Stomach smooth muscle (tissue), 2 donors: ENCODE results near the gene LBR.

ENCODE experiments used
- H3K27ac ChIP-seq: one replicate; pipeline ENCODE4 v1.7.0; 2013; ENCODE audit warnings: mild to moderate bottlenecking, low read length, inconsistent platforms
- H3K27me3 ChIP-seq, 2 donors: one replicate each; pipeline ENCODE4 v1.7.0; 2013; ENCODE audit warnings: low read length in 2 of 2; ENCODE audit not compliant: insufficient read depth in 2 of 2, control insufficient read depth in 1 of 2
- H3K36me3 ChIP-seq, 2 donors: one replicate each; pipeline ENCODE4 v1.7.0; 2013; ENCODE audit warnings: low read length in 2 of 2; ENCODE audit not compliant: control insufficient read depth in 2 of 2, insufficient read depth in 2 of 2
- H3K4me1 ChIP-seq: one replicate; pipeline ENCODE4 v1.7.0; 2013; ENCODE audit warnings: low read length; ENCODE audit not compliant: control insufficient read depth, insufficient read depth
- H3K4me3 ChIP-seq, 2 donors: one replicate each; pipeline ENCODE4 v1.7.0; 2013; ENCODE audit warnings: low read length in 2 of 2
- H3K9ac ChIP-seq, 2 donors: one replicate each; pipeline ENCODE4 v1.7.0; 2013; ENCODE audit warnings: low read length in 2 of 2, mild to moderate bottlenecking in 1 of 2
- H3K9me3 ChIP-seq, 2 donors: one replicate each; pipeline ENCODE4 v1.7.0; 2013; ENCODE audit warnings: low read length in 2 of 2; ENCODE audit not compliant: control insufficient read depth in 2 of 2
- donor health status: healthy.
- donor health status: Pancreatic carcinoma.

The LBR gene

GRCh38 chr1:225462429-225462713 is 34.5 kb upstream of the LBR start:
- H3K4me3 ChIP-seq: peak overlapping the region in 1 of 2 donors; percentile 65
- peaks cover 65% of the 10 kb centered on the region for H3K4me1 ChIP-seq
- no peaks in the 10 kb centered on the region for H3K36me3 ChIP-seq
- H3K9ac ChIP-seq: peak overlapping the region; percentile 71 to 83
- no peaks in the 10 kb centered on the region for H3K9me3 ChIP-seq
- no peaks in the 10 kb centered on the region for H3K27me3 ChIP-seq
- H3K27ac ChIP-seq: peak overlapping the region; percentile 92

GRCh38 chr1:225461533-225462428 is 33.9 kb upstream of the LBR start:
- no peaks in the 10 kb centered on the region for H3K36me3 ChIP-seq
- H3K9me3 ChIP-seq: no peaks in the 10 kb centered on the region
- peak overlapping the region; percentile 92 for H3K27ac ChIP-seq
- peaks cover 60% of the 10 kb centered on the region for H3K4me1 ChIP-seq
- H3K4me3 ChIP-seq: peak overlapping the region; percentile 65 to 68
- H3K27me3 ChIP-seq: no peaks in the 10 kb centered on the region
- H3K9ac ChIP-seq: peak overlapping the region; percentile 71 to 83

DNA sequence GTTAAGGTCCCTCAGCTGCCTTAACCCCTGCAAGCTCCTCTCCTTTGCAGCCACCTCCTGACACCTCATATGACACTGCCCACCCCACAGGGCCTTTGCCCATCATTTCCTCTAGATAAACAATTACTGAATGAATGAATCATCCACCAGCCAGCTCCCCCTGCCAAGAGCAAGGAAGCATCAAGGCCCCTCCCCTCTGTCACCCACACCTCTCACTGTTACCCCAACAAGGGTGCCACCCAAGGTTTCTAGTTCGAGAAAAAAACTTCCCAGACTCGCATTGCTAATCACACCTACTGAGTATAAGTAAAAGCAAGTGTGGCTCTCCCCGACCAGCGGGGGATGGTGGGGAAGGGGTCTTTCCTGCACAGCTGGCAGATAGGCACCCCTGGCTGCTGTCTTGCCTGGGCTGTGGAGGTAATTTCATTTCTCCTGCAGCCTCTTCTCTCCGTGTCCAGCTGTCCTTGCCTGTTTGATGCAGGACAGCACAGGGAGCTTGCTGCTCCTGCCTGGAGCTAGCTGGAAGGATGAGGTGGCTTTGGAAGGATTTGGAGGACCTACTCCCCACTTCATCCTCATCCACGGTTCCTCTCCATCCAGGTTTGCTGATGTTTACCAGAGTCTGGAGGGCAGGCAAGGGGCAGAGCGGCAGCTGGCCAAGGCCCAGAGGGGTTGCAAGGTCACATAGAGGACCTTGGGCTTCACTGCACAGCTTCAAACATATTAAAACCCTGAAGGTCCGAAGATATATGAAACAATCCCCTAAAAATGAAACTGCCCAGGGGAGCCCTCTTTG is 33.1 kb upstream of the LBR start:
- Histone ChIP-seq H3K36me3 (no peaks in the 10 kb centered on the region), H3K4me1 (peaks cover 60% of the 10 kb centered on the region)

GRCh38 chr1:225460021-225460736 is 32.3 kb upstream of the LBR start:
- peak overlapping the region; percentile 92 for H3K27ac ChIP-seq
- peaks cover 55% of the 10 kb centered on the region for H3K4me1 ChIP-seq
- H3K4me3 ChIP-seq: peak overlapping the region; percentile 65 to 68
- no peaks in the 10 kb centered on the region for H3K36me3 ChIP-seq
- H3K9me3 ChIP-seq: no peaks in the 10 kb centered on the region
- no peaks in the 10 kb centered on the region for H3K27me3 ChIP-seq
- peak overlapping the region; percentile 71 to 83 for H3K9ac ChIP-seq

More for the DNA sequence above, 33.1 kb upstream of the LBR start:
- H3K27me3 ChIP-seq: no peaks in the 10 kb centered on the region
- H3K4me3 ChIP-seq: peak overlapping the region; percentile 65 to 68
- H3K9me3 ChIP-seq: no peaks in the 10 kb centered on the region
- peak overlapping the region; percentile 92 for H3K27ac ChIP-seq
- H3K9ac ChIP-seq: peak overlapping the region; percentile 71 to 83

GRCh38 chr1:225458222-225458631 is 30.4 kb upstream of the LBR start:
- Histone ChIP-seq H3K36me3 (no peaks in the 10 kb centered on the region), H3K4me3 (no peak overlapping the region), H3K4me1 (peaks cover 52% of the 10 kb centered on the region), H3K9ac (peak overlapping the region in 1 of 2 donors; percentile 5), H3K9me3 (no peaks in the 10 kb centered on the region), H3K27ac (peak overlapping the region; percentile 55), H3K27me3 (no peaks in the 10 kb centered on the region)

DNA sequence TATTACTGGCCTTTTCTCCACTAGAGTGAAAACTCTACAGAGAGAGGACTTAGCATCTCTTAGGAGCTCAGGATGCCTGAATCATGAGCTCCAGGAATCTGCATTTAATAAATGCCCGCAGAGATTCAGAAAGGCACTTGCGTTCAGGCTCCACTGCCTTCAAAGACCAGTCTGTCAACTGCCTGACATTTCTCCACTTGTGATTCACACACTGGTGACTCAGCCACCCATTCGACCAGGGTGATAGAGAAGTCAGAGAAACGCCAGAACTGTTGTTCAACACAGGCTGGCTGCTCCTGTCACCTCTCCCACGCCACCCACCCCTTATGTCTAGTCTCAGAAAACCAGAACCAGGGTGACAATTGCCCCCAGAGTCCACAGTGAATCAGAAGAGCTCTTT is 26.9 kb upstream of the LBR start:
- Histone ChIP-seq H3K4me3 (peak overlapping the region in 1 of 2 donors; percentile 44), H3K9me3 (no peaks in the 10 kb centered on the region), H3K9ac (peak overlapping the region; percentile 8 to 47), H3K27me3 (no peaks in the 10 kb centered on the region), H3K27ac (peak overlapping the region; percentile 100), H3K36me3 (no peaks in the 10 kb centered on the region), H3K4me1 (peaks cover 38% of the 10 kb centered on the region)

DNA sequence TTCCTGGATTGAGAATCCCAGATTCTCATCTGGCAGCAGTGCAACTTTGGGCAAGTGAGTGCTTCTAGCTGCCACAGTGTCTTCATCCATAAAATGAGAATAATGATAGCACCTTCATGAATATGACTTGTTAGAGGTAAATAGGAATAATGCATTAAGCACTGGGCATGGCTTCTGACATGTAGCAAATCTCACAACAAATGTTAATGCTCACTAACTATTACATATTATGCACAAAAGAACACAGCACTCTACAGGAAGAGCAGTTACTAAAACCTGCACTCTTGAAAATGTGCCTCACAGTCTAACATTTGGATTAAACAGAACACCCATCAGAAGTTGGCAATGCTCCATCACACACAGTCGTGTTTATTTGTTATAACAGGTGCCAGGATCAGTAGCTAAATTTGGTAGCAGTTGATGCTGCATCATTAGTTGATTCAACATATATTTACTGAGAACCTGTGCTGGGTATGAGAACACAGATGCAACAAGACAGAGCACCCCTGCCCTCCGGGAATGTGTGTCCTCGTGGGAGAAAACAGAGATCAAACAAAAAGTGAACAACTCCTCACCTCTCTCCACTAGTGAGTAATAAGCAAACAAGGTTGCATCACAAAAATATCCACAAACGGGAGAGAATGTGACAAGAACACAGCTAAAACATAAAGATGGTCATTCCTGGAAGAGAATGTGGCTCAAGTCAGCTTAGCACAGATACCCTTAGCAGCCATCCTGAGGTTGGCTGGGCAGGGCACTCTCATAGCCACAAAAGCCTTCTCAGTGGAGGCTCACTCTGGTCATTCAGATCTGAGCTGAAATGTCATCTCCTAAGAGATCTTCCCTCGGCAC is 26.2 kb upstream of the LBR start:
- peak overlapping the region; percentile 47 to 58 for H3K9ac ChIP-seq
- no peaks in the 10 kb centered on the region for H3K9me3 ChIP-seq
- H3K27ac ChIP-seq: peak overlapping the region; percentile 100
- peaks cover 43% of the 10 kb centered on the region for H3K4me1 ChIP-seq
- H3K27me3 ChIP-seq: no peaks in the 10 kb centered on the region
- H3K36me3 ChIP-seq: no peaks in the 10 kb centered on the region
- H3K4me3 ChIP-seq: peak overlapping the region in 1 of 2 donors; percentile 44

GRCh38 chr1:225451840-225452515 is 24.1 kb upstream of the LBR start:
- Histone ChIP-seq H3K27me3 (no peaks in the 10 kb centered on the region), H3K36me3 (no peaks in the 10 kb centered on the region), H3K4me3 (no peak overlapping the region), H3K4me1 (peaks cover 61% of the 10 kb centered on the region), H3K9ac (peak overlapping the region in 1 of 2 donors; percentile 15), H3K9me3 (no peaks in the 10 kb centered on the region), H3K27ac (peak overlapping the region; percentile 100)

- H3K9me3 ChIP-seq: no peaks in the 10 kb centered on the region
- peaks cover 67% of the 10 kb centered on the region for H3K4me1 ChIP-seq
- peak overlapping the region; percentile 100 for H3K27ac ChIP-seq
- H3K4me3 ChIP-seq: no peak overlapping the region
- peak overlapping the region in 1 of 2 donors; percentile 13 for H3K9ac ChIP-seq
- no peaks in the 10 kb centered on the region for H3K36me3 ChIP-seq
- no peaks in the 10 kb centered on the region for H3K27me3 ChIP-seq
Observed at GRCh38 chr1:225451340-225451739, 23.5 kb upstream of the LBR start.
